GM18520 (cell line): Measurements from ENCODE around the gene ALG13.
"Not testable (repeated sequence)": the region's sequence is repeated elsewhere in the genome, so short reads cannot be mapped to it uniquely, and the experiment has no call there.

Experiments used
- ATAC-seq: cut with Tn5 transposase; IDR thresholded peaks from one replicate; pipeline ENCODE4 v1.9.1; 2021; ENCODE audit not compliant: unreplicated experiment

The ALG13 gene

GRCh38 chrX:111756486-111756885 is 75.5 kb downstream of the ALG13 start:
- ATAC-seq = no peak

GRCh38 chrX:111759686-111760085 is 78.7 kb downstream of the ALG13 start:
- ATAC-seq = no peak

GRCh38 chrX:111761578-111762135 is 80.7 kb downstream of the ALG13 start:
- ATAC-seq = no peak

- no peak for ATAC-seq
Observed at GRCh38 chrX:111778591-111778990, 97.6 kb downstream of the ALG13 start.

- no peak for ATAC-seq
Observed at GRCh38 chrX:111779582-111779981, 98.6 kb downstream of the ALG13 start.

GRCh38 chrX:111784667-111785066 is 103.7 kb downstream of the ALG13 start:
- no peak for ATAC-seq

- ATAC-seq = not testable (repeated sequence)
Observed at GRCh38 chrX:111790054-111790453, 109.1 kb downstream of the ALG13 start.
